ENCODE data around the gene SOX1.

SOX1 gene

GRCh38 chr13:112058519-112058873 lies 8.5 kb upstream of the SOX1 start:
- H3K4me3 ChIP-seq (ENCODE audit: low read depth, low read length): no peak overlapping the region

- H3K4me3 ChIP-seq (ENCODE audit: low read depth, low read length): no peak overlapping the region
Measured at GRCh38 chr13:112058941-112059340, 8.0 kb upstream of the SOX1 start.

- no peak overlapping the region for H3K4me3 ChIP-seq (ENCODE audit: low read depth, low read length)
Measured at GRCh38 chr13:112059457-112060281, 7.3 kb upstream of the SOX1 start.

- H3K4me3 ChIP-seq (ENCODE audit: low read depth, low read length): no peak overlapping the region
Measured at GRCh38 chr13:112060282-112060830, 6.6 kb upstream of the SOX1 start.

- H3K4me3 ChIP-seq (ENCODE audit: low read depth, low read length): no peak overlapping the region
Measured at GRCh38 chr13:112060899-112061366, 6.0 kb upstream of the SOX1 start.

GRCh38 chr13:112061367-112062061 lies 5.4 kb upstream of the SOX1 start:
- no peak overlapping the region for H3K4me3 ChIP-seq (ENCODE audit: low read depth, low read length)

- H3K4me3 ChIP-seq (ENCODE audit: low read depth, low read length): no peak overlapping the region
Measured at GRCh38 chr13:112062072-112062567, 4.8 kb upstream of the SOX1 start.

GRCh38 chr13:112062571-112063570 lies 4.1 kb upstream of the SOX1 start:
- no peak overlapping the region for H3K4me3 ChIP-seq (ENCODE audit: low read depth, low read length)

GRCh38 chr13:112063807-112064206 lies 3.1 kb upstream of the SOX1 start:
- no peak overlapping the region for H3K4me3 ChIP-seq (ENCODE audit: low read depth, low read length)

- H3K4me3 ChIP-seq (ENCODE audit: low read depth, low read length): no peak overlapping the region
Measured at GRCh38 chr13:112064222-112064621, 2.7 kb upstream of the SOX1 start.

GRCh38 chr13:112065521-112065866 lies 1.5 kb upstream of the SOX1 start:
- no peak overlapping the region for H3K4me3 ChIP-seq (ENCODE audit: low read depth, low read length)

- peak overlapping the region; percentile 33 for H3K4me3 ChIP-seq (ENCODE audit: low read depth, low read length)
Measured at GRCh38 chr13:112065867-112066623, 904 bp upstream of the SOX1 start.

- no peak overlapping the region for H3K4me3 ChIP-seq (ENCODE audit: low read depth, low read length)
Measured at GRCh38 chr13:112066624-112067004, 335 bp upstream of the SOX1 start.

- no peak overlapping the region for H3K4me3 ChIP-seq (ENCODE audit: low read depth, low read length)
Measured at GRCh38 chr13:112067871-112068539, 1.1 kb downstream of the SOX1 start.

GRCh38 chr13:112068540-112069060 lies 1.7 kb downstream of the SOX1 start:
- no peak overlapping the region for H3K4me3 ChIP-seq (ENCODE audit: low read depth, low read length)

- H3K4me3 ChIP-seq (ENCODE audit: low read depth, low read length): no peak overlapping the region
Measured at GRCh38 chr13:112069061-112069844, 2.3 kb downstream of the SOX1 start.

- no peak overlapping the region for H3K4me3 ChIP-seq (ENCODE audit: low read depth, low read length)
Measured at GRCh38 chr13:112069845-112070251, 2.9 kb downstream of the SOX1 start.

GRCh38 chr13:112071102-112071722 lies 4.3 kb downstream of the SOX1 start:
- peak overlapping the region; percentile 8 for H3K4me3 ChIP-seq (ENCODE audit: low read depth, low read length)
